ENCODE data around the gene ORMDL2. TPM values are rescaled to one million over a fixed set of nuclear protein-coding genes. Genes with fewer than 3 reads are reported as not detected.

Gene ORMDL2, protein sequence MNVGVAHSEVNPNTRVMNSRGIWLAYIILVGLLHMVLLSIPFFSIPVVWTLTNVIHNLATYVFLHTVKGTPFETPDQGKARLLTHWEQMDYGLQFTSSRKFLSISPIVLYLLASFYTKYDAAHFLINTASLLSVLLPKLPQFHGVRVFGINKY
- 14.3 and 15.6 TPM in 2 replicates for total RNA-seq

GRCh38 chr12:55817345-55818139 lies at the start of gene ORMDL2, which contains the start of gene SARNP:
TSS of gene ORMDL2 (plus strand) at chr12:55818041. CDS start at chr12:55819000, 959 bp downstream.
TSS of gene SARNP (minus strand) at chr12:55817724. CDS start at chr12:55817701, 23 bp downstream.

GRCh38 chr12:55842681-55843429 lies 25.0 kb downstream of the ORMDL2 start, which contains the start of gene MMP19:
TSS of gene MMP19 (minus strand) at chr12:55842936. CDS start at chr12:55842830, 106 bp downstream.

Other genes with a start within 250 kb of the ORMDL2 start
- gene OR2AP1, start 245.6 kb upstream of the ORMDL2 start, total RNA-seq: not detected in 2 replicates
- not detected in 2 replicates for gene OR10P1, start 181.1 kb upstream of the ORMDL2 start, total RNA-seq
- gene ITGA7, start 110.1 kb upstream of the ORMDL2 start, total RNA-seq: 15.2 and 18.7 TPM in 2 replicates
- gene BLOC1S1, start 102.0 kb upstream of the ORMDL2 start, total RNA-seq: 33.8 and 54.0 TPM in 2 replicates
- 59.2 and 70.6 TPM in 2 replicates for gene RDH5, start 97.6 kb upstream of the ORMDL2 start, total RNA-seq
- 1,437 and 2,220 TPM in 2 replicates for gene CD63, start 89.0 kb upstream of the ORMDL2 start, total RNA-seq
- 4.0 and 7.0 TPM in 2 replicates for gene GDF11, start 74.9 kb upstream of the ORMDL2 start, total RNA-seq
- 65.5 and 79.0 TPM in 2 replicates for gene SARNP, start 317 bp upstream of the ORMDL2 start, total RNA-seq
- gene DNAJC14, start 11.5 kb downstream of the ORMDL2 start, total RNA-seq: 32.3 and 42.4 TPM in 2 replicates
- 9.2 and 9.9 TPM in 2 replicates for gene MMP19, start 24.9 kb downstream of the ORMDL2 start, total RNA-seq
- gene PYM1, start 109.9 kb downstream of the ORMDL2 start, total RNA-seq: 36.4 TPM in 2 replicates
- 39.3 and 42.8 TPM in 2 replicates for gene DGKA, start 113.1 kb downstream of the ORMDL2 start, total RNA-seq
- 0.78 and 1.5 TPM in 2 replicates for gene PMEL, start 148.0 kb downstream of the ORMDL2 start, total RNA-seq
- gene CDK2, start 148.8 kb downstream of the ORMDL2 start, total RNA-seq: 19.1 and 45.5 TPM in 2 replicates
- gene RAB5B, start 156.0 kb downstream of the ORMDL2 start, total RNA-seq: 51.1 and 62.6 TPM in 2 replicates
- gene SUOX, start 179.2 kb downstream of the ORMDL2 start, total RNA-seq: 8.5 and 13.3 TPM in 2 replicates
- gene IKZF4, start 203.0 kb downstream of the ORMDL2 start, total RNA-seq: 0.37 and 1.2 TPM in 2 replicates
- gene RPS26, start 223.9 kb downstream of the ORMDL2 start, total RNA-seq: 188 and 387 TPM in 2 replicates